Lung (tissue), 12 donors: ENCODE results near the gene ENO1. TPM values are rescaled to one million over a fixed set of nuclear protein-coding genes. Genes with fewer than 3 reads are reported as not detected.
"Not testable (repeated sequence)": the region's sequence is repeated elsewhere in the genome, so short reads cannot be mapped to it uniquely, and the experiment has no call there.

Experiments used
- ATAC-seq: fragments of 200-7000 bp; cut with Tn5 transposase; one replicate; pipeline ENCODE4 v1.9.1; 2020; ENCODE audit warnings: moderate number of reproducible peaks; ENCODE audit not compliant: insufficient read depth, low FRiP score
- DNase-seq, 3 donors: peaks; one replicate each; pipeline ENCODE4 v3.0.0-alpha.2; 2013 to 2017
- H3K27ac ChIP-seq, 2 donors: one replicate each; pipeline ENCODE4 v1.5.1; 2013; ENCODE audit warnings: mild to moderate bottlenecking in 2 of 2, moderate library complexity in 2 of 2, control low read depth in 1 of 2, inconsistent platforms in 1 of 2, low read depth in 1 of 2, low read length in 1 of 2
- H3K27me3 ChIP-seq, 3 donors: one replicate each; pipeline ENCODE4 v1.5.1; 2013; ENCODE audit warnings: low read length in 2 of 3; ENCODE audit not compliant: control insufficient read depth in 3 of 3, insufficient read depth in 3 of 3
- H3K36me3 ChIP-seq, 4 donors: one replicate each; pipeline ENCODE4 v1.5.1; 2013; ENCODE audit warnings: low read length in 4 of 4, mild to moderate bottlenecking in 1 of 4, moderate library complexity in 1 of 4; ENCODE audit not compliant: control insufficient read depth in 4 of 4, insufficient read depth in 4 of 4
- H3K4me1 ChIP-seq, 5 donors: one replicate each; pipeline ENCODE4 v1.5.1; 2013; ENCODE audit warnings: low read length in 5 of 5, mild to moderate bottlenecking in 2 of 5, moderate library complexity in 1 of 5; ENCODE audit not compliant: control insufficient read depth in 5 of 5, insufficient read depth in 5 of 5
- H3K4me3 ChIP-seq: one replicate; pipeline ENCODE4 v1.5.1; 2013; ENCODE audit warnings: mild to moderate bottlenecking, control low read depth, moderate library complexity
- H3K9ac ChIP-seq, 2 donors: one replicate each; pipeline ENCODE4 v1.5.1; 2013; ENCODE audit warnings: low read length in 2 of 2, control low read depth in 1 of 2; ENCODE audit not compliant: insufficient read depth in 1 of 2
- H3K9me3 ChIP-seq, 4 donors: one replicate each; pipeline ENCODE4 v1.5.1; 2013; ENCODE audit warnings: low read length in 3 of 4, mild to moderate bottlenecking in 1 of 4, moderate library complexity in 1 of 4; ENCODE audit not compliant: control insufficient read depth in 4 of 4, insufficient read depth in 3 of 4
- WGBS, 2 donors: extraction: QIAGEN DNeasy Blood & Tissue Kit; methylation state at CpG; one replicate each; pipeline ENCODE4 v1.1.7; 2013; 5-methylcytosine and 5-hydroxymethylcytosine counted together
- polyA plus RNA-seq, 2 donors: library from polyadenylated mRNA; stranded (reverse); fragments of 200-250 nt; gene quantifications; one replicate each; pipeline ENCODE4 v1.2.1, GENCODE V29; 2013
- total RNA-seq, 2 donors: library from RNA; depleted of rRNA in 1 of 2; stranded (reverse); fragments of >200 nt in 1 of 2; gene quantifications; one replicate each; pipeline ENCODE4 v1.2.1, GENCODE V29; 2014 to 2021
- TF ChIP-seq, protein P1 (sequence below): IDR thresholded peaks from 2 replicates; pipeline ENCODE4 v1.5.1; 2012; ENCODE audit warnings: mild to moderate bottlenecking; ENCODE audit errors: control extremely low read depth, extremely low read depth
- donor health status: control.
- donor health status: control.
- donor health status: Bipolar disorder and iron deficiency.
- donor health status: healthy.
- donor health status: DM: yes; HTN: yes; CAD: no.

ENO1 gene
- total and polyA plus RNA-seq, 4 donors: 449 to 1,784 (median 959) TPM

- H3K9ac ChIP-seq: peak overlapping the region in 1 of 2 donors; percentile 52
- no peak overlapping the region for H3K4me3 ChIP-seq
- no peaks in the 10 kb centered on the region for H3K27me3 ChIP-seq
- WGBS, 2 donors: 71 to 80% methylated on average over 6 of the region's 6 CpGs
- H3K36me3 ChIP-seq: no peaks in the 10 kb centered on the region
- H3K27ac ChIP-seq: no peak overlapping the region
- no peaks in the 10 kb centered on the region for H3K9me3 ChIP-seq
- ATAC-seq: no peak
- DNase-seq: no peak
- H3K4me1 ChIP-seq: peaks cover 0 to 25% (median 6%) of the 10 kb centered on the region in 5 donors
- TF ChIP-seq, protein P1, sequence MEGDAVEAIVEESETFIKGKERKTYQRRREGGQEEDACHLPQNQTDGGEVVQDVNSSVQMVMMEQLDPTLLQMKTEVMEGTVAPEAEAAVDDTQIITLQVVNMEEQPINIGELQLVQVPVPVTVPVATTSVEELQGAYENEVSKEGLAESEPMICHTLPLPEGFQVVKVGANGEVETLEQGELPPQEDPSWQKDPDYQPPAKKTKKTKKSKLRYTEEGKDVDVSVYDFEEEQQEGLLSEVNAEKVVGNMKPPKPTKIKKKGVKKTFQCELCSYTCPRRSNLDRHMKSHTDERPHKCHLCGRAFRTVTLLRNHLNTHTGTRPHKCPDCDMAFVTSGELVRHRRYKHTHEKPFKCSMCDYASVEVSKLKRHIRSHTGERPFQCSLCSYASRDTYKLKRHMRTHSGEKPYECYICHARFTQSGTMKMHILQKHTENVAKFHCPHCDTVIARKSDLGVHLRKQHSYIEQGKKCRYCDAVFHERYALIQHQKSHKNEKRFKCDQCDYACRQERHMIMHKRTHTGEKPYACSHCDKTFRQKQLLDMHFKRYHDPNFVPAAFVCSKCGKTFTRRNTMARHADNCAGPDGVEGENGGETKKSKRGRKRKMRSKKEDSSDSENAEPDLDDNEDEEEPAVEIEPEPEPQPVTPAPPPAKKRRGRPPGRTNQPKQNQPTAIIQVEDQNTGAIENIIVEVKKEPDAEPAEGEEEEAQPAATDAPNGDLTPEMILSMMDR: no peak
These were observed 55.2 kb downstream of the ENO1 start for GRCh38 chr1:8823295-8823664.

DNA sequence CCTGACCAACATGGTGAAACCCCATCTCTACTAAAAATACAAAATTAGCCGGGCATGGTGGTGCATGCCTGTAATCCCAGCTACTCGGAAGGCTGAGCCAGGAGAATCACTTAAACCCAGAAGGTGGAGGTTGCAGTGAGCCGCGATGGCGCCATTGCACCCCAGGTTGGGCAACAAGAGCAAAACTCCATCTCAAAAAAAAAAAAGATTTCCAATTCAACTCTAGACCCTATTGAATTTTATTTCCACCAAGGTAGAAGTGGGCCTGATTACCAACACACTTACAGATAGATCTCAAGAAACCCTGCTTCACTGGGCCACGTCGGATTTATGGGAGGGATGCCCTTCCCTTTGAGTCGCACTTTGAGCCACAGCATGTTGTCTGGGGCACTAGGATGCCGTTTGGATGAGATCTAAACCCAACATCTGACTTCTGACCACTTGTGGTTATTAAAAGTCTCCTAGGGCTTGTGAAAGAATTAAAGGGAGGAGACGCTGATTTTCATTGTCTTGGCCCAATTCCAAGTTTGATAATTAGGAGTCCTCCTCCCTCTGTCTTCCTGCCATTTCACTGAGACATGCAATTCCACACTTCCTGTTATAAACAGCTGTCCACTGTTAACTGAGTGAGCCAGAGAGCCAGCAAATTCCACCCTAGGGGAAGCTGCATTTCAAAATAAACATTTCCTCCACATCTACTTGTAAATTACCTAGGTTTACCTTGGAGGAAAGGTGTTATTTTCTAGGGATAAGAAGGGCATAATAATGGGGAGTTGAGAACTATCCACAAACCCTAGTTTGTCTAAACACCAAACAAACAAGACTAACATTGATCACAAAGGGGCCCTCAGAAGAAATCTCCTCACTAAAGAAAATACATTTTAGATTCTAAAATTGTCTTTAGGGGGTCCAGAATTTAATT, 55.9 kb downstream of the ENO1 start:
- H3K4me3 ChIP-seq: no peak overlapping the region
- H3K36me3 ChIP-seq: no peaks in the 10 kb centered on the region
- DNase-seq: peak; percentile 55 to 94 (median 93)
- peaks cover 0 to 27% (median 6%) of the 10 kb centered on the region in 5 donors for H3K4me1 ChIP-seq
- H3K9ac ChIP-seq: peak overlapping the region in 1 of 2 donors; percentile 52
- TF ChIP-seq, protein P1: no peak
- no peaks in the 10 kb centered on the region for H3K27me3 ChIP-seq
- 60 to 62% methylated on average over 10 of the region's 10 CpGs for WGBS, 2 donors
- H3K9me3 ChIP-seq: no peaks in the 10 kb centered on the region
- H3K27ac ChIP-seq: peak overlapping the region in 1 of 2 donors; percentile 75
- peak; percentile 35 for ATAC-seq

- ATAC-seq (no peak), DNase-seq (no peak)
- Histone ChIP-seq H3K27ac (no peak overlapping the region), H3K9ac (no peak overlapping the region), H3K9me3 (no peaks in the 10 kb centered on the region), H3K27me3 (no peaks in the 10 kb centered on the region), H3K4me1 (peaks cover 0 to 27% (median 7%) of the 10 kb centered on the region in 5 donors), H3K36me3 (no peaks in the 10 kb centered on the region), H3K4me3 (no peak overlapping the region)
- WGBS, 2 donors: 16 to 31% methylated on average over 2 of the region's 2 CpGs
- TF ChIP-seq, protein P1: no peak
These were observed 57.4 kb downstream of the ENO1 start for GRCh38 chr1:8821084-8821483.

GRCh38 chr1:8818789-8819188, 59.7 kb downstream of the ENO1 start:
- not testable (repeated sequence) for DNase-seq, H3K36me3 ChIP-seq, H3K4me3 ChIP-seq, H3K9me3 ChIP-seq, H3K27me3 ChIP-seq, ATAC-seq, H3K27ac ChIP-seq
- 81 to 86% methylated on average over 11 to 12 of the region's 13 CpGs for WGBS, 2 donors
- Histone ChIP-seq H3K9ac (peak overlapping the region in 1 of 2 donors; percentile 92), H3K4me1 (peaks cover 6 to 48% (median 12%) of the 10 kb centered on the region in 5 donors)
